IPS-18a (cell line): ENCODE results near the gene TMED9.

Source experiments
- H3K27ac ChIP-seq: one replicate; pipeline ENCODE4 v1.5.1; 2013; ENCODE audit warnings: low read length
- H3K27me3 ChIP-seq: one replicate; pipeline ENCODE4 v1.6.1; 2013; ENCODE audit warnings: mild to moderate bottlenecking, low read length; ENCODE audit not compliant: control insufficient read depth, insufficient read depth
- H3K36me3 ChIP-seq: one replicate; pipeline ENCODE4 v1.6.1; 2013; ENCODE audit warnings: low read depth, low read length; ENCODE audit not compliant: control insufficient read depth
- H3K4me1 ChIP-seq: one replicate; pipeline ENCODE4 v1.6.1; 2013; ENCODE audit warnings: low read depth, low read length; ENCODE audit not compliant: control insufficient read depth
- H3K4me3 ChIP-seq: one replicate; pipeline ENCODE4 v1.5.1; 2013; ENCODE audit warnings: low read length
- H3K9ac ChIP-seq: one replicate; pipeline ENCODE4 v1.6.1; 2013; ENCODE audit warnings: mild to moderate bottlenecking, low read length, moderate library complexity
- H3K9me3 ChIP-seq: one replicate; pipeline ENCODE4 v1.6.1; 2013; ENCODE audit warnings: low read depth, low read length; ENCODE audit not compliant: control insufficient read depth

TMED9 gene

GRCh38 chr5:177592010-177592834, at the start of gene TMED9:
TSS of gene TMED9 (plus strand) at chr5:177592203. CDS start at chr5:177592215, 12 bp downstream.
- Histone ChIP-seq H3K9ac (peak within 1 kb of the TSS; percentile 69), H3K4me1 (no peaks in the 10 kb centered on the region), H3K4me3 (peak within 1 kb of the TSS; percentile 83), H3K36me3 (peaks cover 35% of the 10 kb centered on the region), H3K27ac (no peak within 1 kb of the TSS), H3K9me3 (no peaks in the 10 kb centered on the region), H3K27me3 (peaks cover 23% of the 10 kb centered on the region)

GRCh38 chr5:177542816-177543465, 49.1 kb upstream of the TMED9 start:
- Histone ChIP-seq H3K27ac (no peak overlapping the region), H3K9me3 (no peaks in the 10 kb centered on the region), H3K9ac (no peak overlapping the region), H3K4me3 (no peak overlapping the region), H3K4me1 (no peaks in the 10 kb centered on the region), H3K36me3 (peaks cover 16% of the 10 kb centered on the region), H3K27me3 (no peaks in the 10 kb centered on the region)

- Histone ChIP-seq H3K4me1 (no peaks in the 10 kb centered on the region), H3K9ac (no peak overlapping the region), H3K36me3 (peaks cover 8% of the 10 kb centered on the region), H3K27me3 (no peaks in the 10 kb centered on the region), H3K9me3 (no peaks in the 10 kb centered on the region), H3K4me3 (no peak overlapping the region), H3K27ac (no peak overlapping the region)
These were observed 46.3 kb upstream of the TMED9 start for GRCh38 chr5:177545487-177546257.

GRCh38 chr5:177546258-177546741, 45.7 kb upstream of the TMED9 start:
- Histone ChIP-seq H3K9ac (no peak overlapping the region), H3K27ac (no peak overlapping the region), H3K36me3 (peaks cover 8% of the 10 kb centered on the region), H3K27me3 (no peaks in the 10 kb centered on the region), H3K4me1 (no peaks in the 10 kb centered on the region), H3K4me3 (no peak overlapping the region), H3K9me3 (no peaks in the 10 kb centered on the region)

GRCh38 chr5:177547736-177548135, 44.3 kb upstream of the TMED9 start:
- peaks cover 8% of the 10 kb centered on the region for H3K36me3 ChIP-seq
- no peak overlapping the region for H3K4me3 ChIP-seq
- H3K9me3 ChIP-seq: no peaks in the 10 kb centered on the region
- H3K27ac ChIP-seq: no peak overlapping the region
- H3K27me3 ChIP-seq: no peaks in the 10 kb centered on the region
- H3K9ac ChIP-seq: no peak overlapping the region
- H3K4me1 ChIP-seq: peaks cover under 1% of the 10 kb centered on the region

DNA sequence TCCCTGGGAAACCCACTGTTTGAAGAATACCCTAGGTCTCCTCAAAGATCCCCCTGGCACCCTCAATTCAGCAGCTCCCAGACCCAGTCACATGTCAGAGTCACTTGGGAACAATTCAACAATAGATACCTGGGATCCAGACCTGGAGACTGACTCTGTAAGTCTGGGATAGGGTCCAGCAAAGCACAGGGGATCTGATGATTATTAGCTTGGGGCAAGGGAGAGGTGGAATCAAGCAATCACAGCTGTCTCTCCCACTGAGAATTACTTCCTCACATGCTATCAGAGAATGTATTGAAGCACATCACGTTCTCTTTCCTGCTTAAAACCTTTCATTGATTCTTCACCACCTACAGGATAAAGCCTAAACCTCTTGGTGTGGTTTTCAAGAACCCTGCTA, 43.5 kb upstream of the TMED9 start:
- H3K36me3 ChIP-seq: peaks cover 8% of the 10 kb centered on the region
- no peak overlapping the region for H3K27ac ChIP-seq
- no peaks in the 10 kb centered on the region for H3K9me3 ChIP-seq
- peaks cover 6% of the 10 kb centered on the region for H3K4me1 ChIP-seq
- H3K9ac ChIP-seq: no peak overlapping the region
- H3K4me3 ChIP-seq: no peak overlapping the region
- no peaks in the 10 kb centered on the region for H3K27me3 ChIP-seq

GRCh38 chr5:177550122-177550521, 41.9 kb upstream of the TMED9 start:
- Histone ChIP-seq H3K9me3 (no peaks in the 10 kb centered on the region), H3K27me3 (no peaks in the 10 kb centered on the region), H3K27ac (no peak overlapping the region), H3K4me3 (no peak overlapping the region), H3K36me3 (peaks cover 8% of the 10 kb centered on the region), H3K4me1 (peaks cover 6% of the 10 kb centered on the region), H3K9ac (no peak overlapping the region)

GRCh38 chr5:177552839-177553455, 39.1 kb upstream of the TMED9 start:
- peaks cover 6% of the 10 kb centered on the region for H3K4me1 ChIP-seq
- H3K27me3 ChIP-seq: no peaks in the 10 kb centered on the region
- peak overlapping the region; percentile 64 for H3K4me3 ChIP-seq
- H3K36me3 ChIP-seq: peaks cover 4% of the 10 kb centered on the region
- peak overlapping the region; percentile 71 for H3K9ac ChIP-seq
- H3K27ac ChIP-seq: no peak overlapping the region
- H3K9me3 ChIP-seq: no peaks in the 10 kb centered on the region

- Histone ChIP-seq H3K9ac (peak overlapping the region; percentile 71), H3K27me3 (no peaks in the 10 kb centered on the region), H3K9me3 (no peaks in the 10 kb centered on the region), H3K4me1 (peaks cover 6% of the 10 kb centered on the region), H3K36me3 (peaks cover 4% of the 10 kb centered on the region), H3K27ac (no peak overlapping the region), H3K4me3 (peak overlapping the region; percentile 64)
These were observed 38.2 kb upstream of the TMED9 start for GRCh38 chr5:177553671-177554429.

GRCh38 chr5:177554474-177555111, 37.4 kb upstream of the TMED9 start, which contains the start of gene FAM193B:
TSS of gene FAM193B (minus strand) at chr5:177554563. CDS start at chr5:177554458, 105 bp downstream.
- H3K27me3 ChIP-seq: no peaks in the 10 kb centered on the region
- H3K27ac ChIP-seq: peak within 1 kb of the TSS; percentile 32
- H3K36me3 ChIP-seq: peaks cover 4% of the 10 kb centered on the region
- H3K9me3 ChIP-seq: no peaks in the 10 kb centered on the region
- peaks cover 6% of the 10 kb centered on the region for H3K4me1 ChIP-seq
- H3K4me3 ChIP-seq: peak within 1 kb of the TSS; percentile 64
- H3K9ac ChIP-seq: peak within 1 kb of the TSS; percentile 71
